H9 (cell line): ENCODE data around the gene TBC1D22A. TPM values are rescaled to one million over a fixed set of nuclear protein-coding genes. Genes with fewer than 3 reads are reported as not detected.

Experiments
- DNase-seq: peaks from one replicate; pipeline ENCODE4 v3.0.0-alpha.2; 2017
- H2AFZ ChIP-seq: one replicate; pipeline ENCODE4 v1.6.1; 2013; ENCODE audit warnings: mild to moderate bottlenecking, low read length, control low read depth, moderate library complexity
- H2AK5ac ChIP-seq: 2 replicates; pipeline ENCODE4 v1.6.1; 2013; ENCODE audit warnings: low read length, control low read depth, mixed read lengths; ENCODE audit not compliant: insufficient read length
- H2BK120ac ChIP-seq: one replicate; pipeline ENCODE4 v1.6.1; 2013; ENCODE audit warnings: low read depth, mild to moderate bottlenecking, low read length, control low read depth, inconsistent platforms; ENCODE audit not compliant: poor library complexity, severe bottlenecking
- H2BK12ac ChIP-seq: 2 replicates; pipeline ENCODE4 v1.6.1; 2013; ENCODE audit warnings: low read length, control low read depth, mixed read lengths, low read depth; ENCODE audit not compliant: insufficient read length
- H2BK15ac ChIP-seq: 2 replicates; pipeline ENCODE4 v1.6.1; 2013; ENCODE audit warnings: low read depth, low read length, control low read depth
- H2BK20ac ChIP-seq: one replicate; pipeline ENCODE4 v1.6.1; 2013; ENCODE audit warnings: low read depth, mild to moderate bottlenecking, low read length, control low read depth, inconsistent platforms; ENCODE audit not compliant: poor library complexity, severe bottlenecking
- H2BK5ac ChIP-seq: 2 replicates; pipeline ENCODE4 v1.6.1; 2013; ENCODE audit warnings: low read length, control low read depth, mixed read lengths; ENCODE audit not compliant: insufficient read length
- H3K14ac ChIP-seq: 2 replicates; pipeline ENCODE4 v1.6.1; 2013; ENCODE audit warnings: low read length, control low read depth; ENCODE audit not compliant: insufficient read depth
- H3K18ac ChIP-seq: 2 replicates; pipeline ENCODE4 v1.6.1; 2013; ENCODE audit warnings: low read depth, mild to moderate bottlenecking, mixed read lengths, low read length, control low read depth; ENCODE audit not compliant: insufficient read length
- H3K23ac ChIP-seq: 2 replicates; pipeline ENCODE4 v1.6.1; 2013; ENCODE audit warnings: low read length, control low read depth, mixed read lengths, low read depth; ENCODE audit not compliant: insufficient read length
- H3K23me2 ChIP-seq: 2 replicates; pipeline ENCODE4 v1.6.1; 2013; ENCODE audit warnings: low read depth, mild to moderate bottlenecking, mixed read lengths, low read length, control low read depth; ENCODE audit not compliant: insufficient read length, poor library complexity, severe bottlenecking
- H3K27ac ChIP-seq: 2 replicates; pipeline ENCODE4 v1.5.1; 2013; ENCODE audit warnings: low read length, control low read depth, mixed read lengths, low read depth; ENCODE audit not compliant: insufficient read length
- H3K27me3 ChIP-seq: 2 replicates; pipeline ENCODE4 v1.6.1; 2013; ENCODE audit warnings: low read length, control low read depth, inconsistent platforms; ENCODE audit not compliant: insufficient read depth
- H3K4ac ChIP-seq: 2 replicates; pipeline ENCODE4 v1.6.1; 2013; ENCODE audit warnings: low read depth, mild to moderate bottlenecking, control low read depth, inconsistent platforms, low read length, moderate library complexity
- H3K4me1 ChIP-seq: 2 replicates; pipeline ENCODE4 v1.6.1; 2013; ENCODE audit warnings: low read length, control low read depth, inconsistent platforms; ENCODE audit not compliant: insufficient read depth
- H3K4me2 ChIP-seq: 2 replicates; pipeline ENCODE4 v1.6.1; 2013; ENCODE audit warnings: low read length, control low read depth, mixed read lengths; ENCODE audit not compliant: insufficient read length, insufficient read depth
- H3K56ac ChIP-seq: 2 replicates; pipeline ENCODE4 v1.6.1; 2013; ENCODE audit warnings: low read depth, mild to moderate bottlenecking, mixed read lengths, low read length, control low read depth; ENCODE audit not compliant: insufficient read length
- H3K79me1 ChIP-seq: 2 replicates; pipeline ENCODE4 v1.6.1; 2013; ENCODE audit warnings: low read depth, mild to moderate bottlenecking, moderate library complexity, low read length, control low read depth, inconsistent platforms; ENCODE audit not compliant: insufficient read depth, poor library complexity, severe bottlenecking
- H3K79me2 ChIP-seq: 2 replicates; pipeline ENCODE4 v1.6.1; 2013; ENCODE audit warnings: low read length, control low read depth, inconsistent platforms; ENCODE audit not compliant: insufficient read depth
- H3K9ac ChIP-seq: 2 replicates; pipeline ENCODE4 v1.6.1; 2013; ENCODE audit warnings: low read length, control low read depth, mixed read lengths; ENCODE audit not compliant: insufficient read length; ENCODE audit errors: extremely low read depth
- H3K9me3 ChIP-seq: one replicate; pipeline ENCODE4 v1.6.1; 2013; ENCODE audit warnings: low read depth, low read length, inconsistent platforms; ENCODE audit not compliant: control insufficient read depth
- H3T11ph ChIP-seq: one replicate; pipeline ENCODE4 v1.6.1; 2013; ENCODE audit warnings: mild to moderate bottlenecking, low read length, control low read depth, inconsistent platforms
- H4K20me1 ChIP-seq: one replicate; pipeline ENCODE4 v1.6.1; 2013; ENCODE audit not compliant: control insufficient read depth, insufficient read length, insufficient read depth
- H4K5ac ChIP-seq: 2 replicates; pipeline ENCODE4 v1.6.1; 2013; ENCODE audit warnings: low read depth, mild to moderate bottlenecking, mixed read lengths, low read length, control low read depth; ENCODE audit not compliant: insufficient read length
- H4K8ac ChIP-seq: replicated peaks from 2 replicates; pipeline ENCODE4 v1.6.1; 2013; ENCODE audit warnings: low read length, control low read depth, mixed read lengths, low read depth; ENCODE audit not compliant: insufficient read length
- H4K91ac ChIP-seq: 2 replicates; pipeline ENCODE4 v1.6.1; 2013; ENCODE audit warnings: low read depth, mild to moderate bottlenecking, moderate library complexity, mixed read lengths, low read length, control low read depth; ENCODE audit not compliant: insufficient read length
- H3K27ac Mint-ChIP-seq, 3 experiments: 2 replicates in 2 of 3; 3 replicates in 1 of 3; pipeline ENCODE4 v1.8.0; 2020 to 2021; ENCODE audit warnings: mixed read lengths in 3 of 3, mild to moderate bottlenecking in 1 of 3, moderate library complexity in 1 of 3
- H3K27me3 Mint-ChIP-seq: 2 replicates; pipeline ENCODE4 v1.8.0; 2021; ENCODE audit warnings: low read depth, mild to moderate bottlenecking, moderate library complexity, mixed read lengths
- H3K36me3 Mint-ChIP-seq, 3 experiments: 2 replicates in 2 of 3; 3 replicates in 1 of 3; pipeline ENCODE4 v1.8.0; 2020 to 2021; ENCODE audit warnings: low read depth in 3 of 3, mixed read lengths in 3 of 3; ENCODE audit not compliant: insufficient read depth in 1 of 3
- H3K4me1 Mint-ChIP-seq, 2 experiments: 2 replicates each; pipeline ENCODE4 v1.8.0; 2020; ENCODE audit warnings: mixed read lengths in 2 of 2
- H3K4me3 Mint-ChIP-seq, 2 experiments: 2 replicates in 1 of 2; 3 replicates in 1 of 2; pipeline ENCODE4 v1.8.0; 2020 to 2021; ENCODE audit warnings: mild to moderate bottlenecking in 2 of 2, mixed read lengths in 2 of 2, moderate library complexity in 1 of 2
- H3K9me3 Mint-ChIP-seq, 2 experiments: 2 replicates in 1 of 2; 3 replicates in 1 of 2; pipeline ENCODE4 v1.8.0; 2020; ENCODE audit warnings: mild to moderate bottlenecking in 2 of 2, mixed read lengths in 2 of 2, moderate library complexity in 1 of 2
- CTCF ChIP-seq: fragments of 200-600 bp; sonication (generic); conservative IDR thresholded peaks from 3 replicates; pipeline ENCODE4 v1.8.0; 2021; ENCODE audit warnings: antibody characterized with exemption, mild to moderate bottlenecking
- WGBS: extraction: QIAGEN DNeasy Blood & Tissue Kit; methylation state at CpG from one replicate; pipeline ENCODE4 v1.1.7; 2013; ENCODE audit warnings: missing lambda C conversion rate, low lambda C conversion rate, mixed read lengths; ENCODE audit not compliant: insufficient read length; ENCODE audit errors: extremely low coverage; 5-methylcytosine and 5-hydroxymethylcytosine counted together
- total RNA-seq: library from RNA; stranded (reverse); gene quantifications from 2 replicates; pipeline ENCODE4 v1.2.1, GENCODE V29; 2021

Gene TBC1D22A
- total RNA-seq, 1 experiment from 2014 or later = 20.8 TPM

GRCh38 chr22:47083379-47083986 is 321.0 kb downstream of the TBC1D22A start:
- H4K8ac ChIP-seq = no peak overlapping the region
- no peak overlapping the region for H3K4me3 Mint-ChIP-seq
- no peak overlapping the region for H2AK5ac ChIP-seq
- no peak overlapping the region for H3K27ac ChIP-seq
- no CpG with 5 or more reads among the region's 14 CpGs for WGBS
- no peaks in the 10 kb centered on the region for H3K27me3 ChIP-seq
- no peaks in the 10 kb centered on the region for H4K20me1 ChIP-seq
- no peak overlapping the region for H4K5ac ChIP-seq
- H3K79me1 ChIP-seq = no peaks in the 10 kb centered on the region
- H3K4me1 Mint-ChIP-seq = peaks cover 16% of the 10 kb centered on the region in 2 experiments
- no peak overlapping the region for H3K27ac Mint-ChIP-seq
- no peak overlapping the region for H3K14ac ChIP-seq
- no peak overlapping the region for H3K4ac ChIP-seq
- peaks cover 13 to 25% of the 10 kb centered on the region in 2 experiments; a peak in 4 of 5 replicates for H3K9me3 Mint-ChIP-seq
- H3K4me2 ChIP-seq = no peak overlapping the region
- H3K9ac ChIP-seq = no peak overlapping the region
- H3T11ph ChIP-seq = no peak overlapping the region
- H2BK12ac ChIP-seq = no peak overlapping the region
- H3K18ac ChIP-seq = no peak overlapping the region
- peaks cover 3% of the 10 kb centered on the region; the same call in 1 of the 2 replicates for H3K4me1 ChIP-seq
- no peak overlapping the region for H4K91ac ChIP-seq
- no peak overlapping the region for H2BK20ac ChIP-seq
- no peak for TF ChIP-seq CTCF
- no peaks in the 10 kb centered on the region for H3K9me3 ChIP-seq
- H3K27me3 Mint-ChIP-seq = no peaks in the 10 kb centered on the region
- peaks cover 5 to 17% (median 11%) of the 10 kb centered on the region in 3 experiments; a peak in 6 of 7 replicates for H3K36me3 Mint-ChIP-seq
- no peak overlapping the region for H2BK15ac ChIP-seq
- no peak overlapping the region for H2BK120ac ChIP-seq
- H3K23me2 ChIP-seq = no peaks in the 10 kb centered on the region
- no peak overlapping the region for H3K56ac ChIP-seq
- H2BK5ac ChIP-seq = no peak overlapping the region
- DNase-seq = peak; percentile 26
- H3K23ac ChIP-seq = no peak overlapping the region
- no peak overlapping the region for H2AFZ ChIP-seq
- H3K79me2 ChIP-seq = no peaks in the 10 kb centered on the region
